GM12874 (cell line): ENCODE measurements around the gene UMODL1.

Experiments
- CTCF ChIP-seq: IDR thresholded peaks from 2 replicates; pipeline ENCODE4 v1.5.1; 2011; ENCODE audit warnings: low read depth, mild to moderate bottlenecking, control low read depth, low read length, moderate library complexity; ENCODE audit not compliant: insufficient read depth

UMODL1 gene

GRCh38 chr21:42092771-42093170, 21.7 kb downstream of the UMODL1 start:
- no peak for TF ChIP-seq CTCF

- no peak for TF ChIP-seq CTCF
Measured at GRCh38 chr21:42093186-42093585, 22.1 kb downstream of the UMODL1 start.

GRCh38 chr21:42093991-42094421, 22.9 kb downstream of the UMODL1 start:
- TF ChIP-seq CTCF = no peak

GRCh38 chr21:42094811-42095210, 23.7 kb downstream of the UMODL1 start:
- TF ChIP-seq CTCF = no peak

GRCh38 chr21:42095581-42095980, 24.5 kb downstream of the UMODL1 start:
- no peak for TF ChIP-seq CTCF

- no peak for TF ChIP-seq CTCF
Measured at GRCh38 chr21:42096566-42096965, 25.4 kb downstream of the UMODL1 start.

- no peak for TF ChIP-seq CTCF
Measured at GRCh38 chr21:42097274-42097673, 26.2 kb downstream of the UMODL1 start.
